NT2/D1 (cell line): ENCODE data around the gene NIN.

ENCODE experiments used
- DNase-seq: peaks from one replicate; pipeline ENCODE4 v3.0.0-alpha.2; 2011; ENCODE audit warnings: low read depth, low spot score
- H3K27me3 ChIP-seq: 2 replicates; pipeline ENCODE4 v1.6.0; 2011; ENCODE audit warnings: mild to moderate bottlenecking; ENCODE audit not compliant: insufficient read length, insufficient read depth
- H3K36me3 ChIP-seq: 2 replicates; pipeline ENCODE4 v1.6.1; 2011; ENCODE audit warnings: mild to moderate bottlenecking, low read length, mixed read lengths; ENCODE audit not compliant: insufficient read depth, insufficient read length
- H3K4me1 ChIP-seq: 2 replicates; pipeline ENCODE4 v1.5.1; 2011; ENCODE audit not compliant: insufficient read depth, insufficient read length
- H3K4me3 ChIP-seq: 2 replicates; pipeline ENCODE4 v1.5.1; 2011; ENCODE audit warnings: low read depth; ENCODE audit not compliant: insufficient read length
- H3K9ac ChIP-seq: 2 replicates; pipeline ENCODE4 v1.6.0; 2011; ENCODE audit warnings: low read depth; ENCODE audit not compliant: insufficient read length
- H3K9me3 ChIP-seq: 2 replicates; pipeline ENCODE4 v1.5.1; 2011; ENCODE audit warnings: mild to moderate bottlenecking, low read length; ENCODE audit not compliant: insufficient read depth
- SUZ12 ChIP-seq: IDR thresholded peaks from 2 replicates; pipeline ENCODE4 v1.6.1; 2011; ENCODE audit not compliant: insufficient read length, insufficient read depth; ENCODE audit errors: extremely low read depth
- YY1 ChIP-seq: IDR thresholded peaks from 2 replicates; pipeline ENCODE4 v1.6.1; 2011; ENCODE audit not compliant: insufficient read length, insufficient read depth
- ZNF274 ChIP-seq: IDR thresholded peaks from 2 replicates; pipeline ENCODE4 v1.6.1; 2011; ENCODE audit warnings: mild to moderate bottlenecking, low read depth, low read length

Gene NIN

DNA sequence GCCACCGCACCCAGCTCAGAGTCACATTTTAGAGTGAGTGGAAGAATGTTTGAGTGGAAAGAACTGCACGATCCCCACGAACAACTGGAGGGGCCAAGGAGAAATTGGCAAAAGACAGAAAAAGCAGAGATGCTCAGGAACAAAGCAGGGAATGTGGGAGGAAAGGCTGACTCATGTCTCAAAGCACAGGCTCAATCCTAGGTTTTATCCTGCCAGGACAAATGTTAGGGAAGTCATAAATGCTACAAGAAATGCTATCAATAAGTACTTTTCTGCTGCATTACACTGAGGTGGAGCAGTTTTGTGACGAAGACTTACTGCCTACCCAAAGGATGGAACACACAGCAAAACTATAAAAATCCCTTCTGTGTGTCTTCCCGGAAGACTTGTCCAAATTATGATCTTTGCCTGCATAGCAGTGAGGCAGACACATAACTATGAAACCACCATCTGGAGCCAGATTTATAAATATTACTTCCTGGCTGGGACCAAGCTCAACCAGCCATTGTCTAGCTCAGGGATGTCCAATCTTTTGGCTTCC is 26.7 kb downstream of the NIN start:
- no peak overlapping the region for H3K4me3 ChIP-seq
- H3K9ac ChIP-seq: no peak overlapping the region
- TF ChIP-seq SUZ12 (no peak), YY1 (no peak), ZNF274 (no peak)
- H3K36me3 ChIP-seq: peaks cover under 1% of the 10 kb centered on the region
- H3K27me3 ChIP-seq: no peaks in the 10 kb centered on the region
- no peaks in the 10 kb centered on the region for H3K4me1 ChIP-seq
- no peak for DNase-seq
- no peaks in the 10 kb centered on the region for H3K9me3 ChIP-seq

DNA sequence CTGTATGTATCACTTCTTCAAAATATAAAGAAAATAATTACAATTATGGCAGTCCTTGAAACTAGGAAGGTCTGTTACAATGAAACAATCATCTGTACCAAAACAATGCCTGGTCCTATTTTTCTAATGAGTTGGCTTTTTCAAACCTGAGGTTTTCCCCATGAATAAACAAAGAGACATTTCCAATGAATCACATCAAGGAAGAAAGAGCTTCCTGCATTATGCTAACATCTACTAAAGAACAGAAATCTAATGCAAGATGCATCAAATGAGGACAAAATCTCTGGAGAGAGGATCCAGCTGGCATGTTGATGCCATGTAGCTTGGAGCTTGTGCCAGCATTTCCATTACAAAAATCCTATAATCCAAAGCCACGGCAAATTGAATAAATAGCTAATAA is 29.3 kb downstream of the NIN start:
- H3K27me3 ChIP-seq: no peaks in the 10 kb centered on the region
- H3K9ac ChIP-seq: no peak overlapping the region
- TF ChIP-seq YY1 (no peak), SUZ12 (no peak), ZNF274 (no peak)
- DNase-seq: no peak
- no peak overlapping the region for H3K4me3 ChIP-seq
- no peaks in the 10 kb centered on the region for H3K9me3 ChIP-seq
- peaks cover 2% of the 10 kb centered on the region for H3K36me3 ChIP-seq
- no peaks in the 10 kb centered on the region for H3K4me1 ChIP-seq

DNA sequence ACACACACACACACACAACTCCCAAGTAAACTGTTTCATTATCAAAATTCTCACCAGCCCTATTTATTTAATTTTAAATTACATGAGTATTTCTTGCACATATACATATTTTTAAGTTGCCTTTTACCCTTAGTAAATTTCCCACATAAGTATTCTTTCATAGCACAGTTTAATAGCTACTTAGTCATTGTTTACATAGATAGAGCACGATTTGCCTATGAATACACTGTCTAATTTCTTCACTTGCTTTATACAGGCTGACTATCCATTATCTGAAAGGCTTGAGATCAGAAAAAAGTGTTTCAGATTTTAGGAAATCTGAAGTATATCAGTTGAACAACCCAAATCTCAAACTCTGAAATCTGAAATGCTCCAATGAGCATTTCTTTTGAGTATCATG is 30.9 kb downstream of the NIN start:
- TF ChIP-seq YY1: no peak
- no peak for TF ChIP-seq ZNF274
- TF ChIP-seq SUZ12: no peak
- peaks cover 2% of the 10 kb centered on the region for H3K36me3 ChIP-seq
- H3K9me3 ChIP-seq: no peaks in the 10 kb centered on the region
- H3K4me3 ChIP-seq: no peak overlapping the region
- H3K4me1 ChIP-seq: no peaks in the 10 kb centered on the region
- no peak for DNase-seq
- H3K9ac ChIP-seq: no peak overlapping the region
- no peaks in the 10 kb centered on the region for H3K27me3 ChIP-seq

DNA sequence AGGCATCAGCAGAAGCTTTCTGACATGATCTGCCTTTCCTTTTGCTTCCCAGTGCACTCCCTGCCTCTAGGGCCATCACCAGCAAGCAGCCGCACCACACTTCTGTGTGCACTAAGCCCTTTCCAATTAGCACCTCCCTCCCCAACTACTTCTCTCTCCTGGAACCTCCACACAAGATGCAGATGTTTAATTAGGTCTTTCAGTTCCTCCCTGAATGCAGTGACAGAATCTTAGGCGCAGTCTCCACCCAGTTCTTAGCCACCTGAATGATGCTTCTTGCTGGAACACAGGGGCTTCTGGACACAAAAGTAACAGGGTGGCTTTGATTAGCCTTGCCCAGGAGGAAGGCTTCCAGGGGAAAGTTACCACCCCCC is 32.9 kb downstream of the NIN start:
- Histone ChIP-seq H3K9me3 (no peaks in the 10 kb centered on the region), H3K4me1 (no peaks in the 10 kb centered on the region), H3K9ac (no peak overlapping the region), H3K27me3 (no peaks in the 10 kb centered on the region), H3K4me3 (no peak overlapping the region), H3K36me3 (peaks cover 2% of the 10 kb centered on the region)
- no peak for DNase-seq
- TF ChIP-seq ZNF274: no peak
- TF ChIP-seq SUZ12: no peak
- TF ChIP-seq YY1: no peak

DNA sequence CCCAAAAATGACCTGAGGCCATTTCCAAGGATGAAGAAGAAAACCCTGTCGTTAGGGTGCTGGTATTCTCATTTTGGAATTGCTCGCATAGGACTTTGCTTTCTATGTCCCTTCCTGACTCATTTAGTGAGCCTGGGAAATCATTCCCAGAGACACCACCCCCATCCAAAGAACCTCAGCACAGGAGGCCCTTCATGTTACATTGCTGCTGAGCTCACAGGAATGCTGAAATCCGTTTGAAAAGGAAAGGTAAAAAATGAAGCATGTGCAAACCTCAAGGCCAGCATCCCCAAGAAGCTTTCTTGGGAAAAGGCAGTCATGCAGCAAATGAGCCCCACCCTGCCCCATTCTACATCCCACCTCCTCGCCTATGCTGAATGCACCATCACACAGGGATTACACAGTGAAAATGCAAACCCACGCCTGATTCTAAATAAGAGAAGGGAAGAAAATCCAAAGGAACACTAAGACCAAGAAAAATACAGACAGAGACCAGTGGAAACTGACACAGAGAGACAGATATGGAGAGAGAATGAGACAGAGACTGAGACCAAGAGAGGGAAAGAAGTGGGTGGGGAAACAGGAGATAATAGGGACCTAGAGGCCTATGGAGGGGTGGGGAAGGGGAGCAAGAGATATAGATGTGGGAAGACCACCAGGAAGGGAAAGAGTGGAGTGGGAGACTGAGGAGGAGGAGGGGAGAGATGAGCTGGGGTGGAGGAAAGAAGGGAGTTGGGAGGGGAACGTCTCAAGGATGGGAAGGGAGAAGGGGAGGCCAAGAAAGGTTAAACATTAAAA is 33.5 kb downstream of the NIN start:
- no peaks in the 10 kb centered on the region for H3K27me3 ChIP-seq
- no peak overlapping the region for H3K4me3 ChIP-seq
- no peak for DNase-seq
- TF ChIP-seq ZNF274: no peak
- no peak for TF ChIP-seq SUZ12
- no peak for TF ChIP-seq YY1
- H3K9ac ChIP-seq: no peak overlapping the region
- no peaks in the 10 kb centered on the region for H3K9me3 ChIP-seq
- peaks cover 6% of the 10 kb centered on the region for H3K36me3 ChIP-seq
- no peaks in the 10 kb centered on the region for H3K4me1 ChIP-seq

DNA sequence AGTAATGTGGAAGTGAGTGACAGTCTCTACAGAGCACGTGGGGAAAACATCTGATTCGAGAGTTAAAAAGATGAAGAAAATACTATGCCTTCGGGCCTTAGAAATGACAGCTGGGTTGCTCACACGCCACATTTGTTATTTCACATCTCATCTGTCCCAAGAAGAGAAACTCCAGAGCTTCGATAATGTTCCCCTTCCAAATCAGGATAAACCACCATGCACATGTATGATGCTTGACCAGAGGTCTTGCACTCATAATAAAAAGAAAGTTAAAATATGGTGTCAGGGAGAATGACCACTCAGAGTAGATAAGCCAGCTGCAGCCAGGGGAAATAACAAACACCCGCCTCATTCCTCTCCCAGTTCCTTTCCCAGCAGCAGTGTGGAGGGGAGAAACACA is 34.6 kb downstream of the NIN start:
- Histone ChIP-seq H3K36me3 (peaks cover 7% of the 10 kb centered on the region), H3K4me3 (no peak overlapping the region), H3K9me3 (no peaks in the 10 kb centered on the region), H3K9ac (no peak overlapping the region), H3K4me1 (no peaks in the 10 kb centered on the region), H3K27me3 (no peaks in the 10 kb centered on the region)
- no peak for DNase-seq
- no peak for TF ChIP-seq YY1
- no peak for TF ChIP-seq ZNF274
- TF ChIP-seq SUZ12: no peak

DNA sequence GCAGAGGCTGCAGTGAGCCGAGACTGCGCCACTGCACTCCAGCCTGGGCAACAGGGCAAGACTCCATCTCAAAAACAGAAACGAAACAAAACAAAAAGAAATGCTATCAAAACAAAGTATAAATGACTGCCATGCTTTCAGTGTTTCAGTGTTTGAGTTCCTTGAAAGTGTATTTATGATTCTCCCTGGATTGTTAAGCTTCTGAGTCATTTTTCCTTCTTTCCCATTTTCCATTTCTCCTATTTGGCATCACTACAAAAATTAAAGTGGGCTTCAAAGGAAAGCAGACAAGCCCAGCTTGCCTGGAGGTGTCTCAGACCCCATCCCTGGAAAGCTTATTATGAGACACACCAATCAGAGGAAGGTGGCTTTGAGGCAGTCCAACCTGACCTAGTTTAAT is 35.1 kb downstream of the NIN start:
- Histone ChIP-seq H3K36me3 (peaks cover 7% of the 10 kb centered on the region), H3K9ac (no peak overlapping the region), H3K4me1 (no peaks in the 10 kb centered on the region), H3K4me3 (no peak overlapping the region), H3K27me3 (no peaks in the 10 kb centered on the region), H3K9me3 (no peaks in the 10 kb centered on the region)
- TF ChIP-seq ZNF274 (no peak), YY1 (no peak)
- DNase-seq: no peak
